Astrocyte of the spinal cord (primary cell): ENCODE results near the gene EXO1.
A peak's percentile ranks its signal among the peaks of the same experiment; 100 is the strongest.

ENCODE experiments used
- DNase-seq: peaks from one replicate; pipeline ENCODE4 v3.0.0; 2011; ENCODE audit warnings: low read depth, low spot score
- H3K4me3 ChIP-seq: 2 replicates; pipeline ENCODE4 v1.5.1; 2011; ENCODE audit warnings: low read depth, mild to moderate bottlenecking, low read length, moderate library complexity
- CTCF ChIP-seq: IDR thresholded peaks from 2 replicates; pipeline ENCODE4 v1.5.1; 2012; ENCODE audit warnings: low read depth, mild to moderate bottlenecking, low read length, inconsistent platforms
- in situ Hi-C: cut with HindIII; loops from 2 replicates; pipeline ENCODE4 v1.10.0; 2017; ENCODE audit warnings: low sequenced_read_pairs

The EXO1 gene

DNA sequence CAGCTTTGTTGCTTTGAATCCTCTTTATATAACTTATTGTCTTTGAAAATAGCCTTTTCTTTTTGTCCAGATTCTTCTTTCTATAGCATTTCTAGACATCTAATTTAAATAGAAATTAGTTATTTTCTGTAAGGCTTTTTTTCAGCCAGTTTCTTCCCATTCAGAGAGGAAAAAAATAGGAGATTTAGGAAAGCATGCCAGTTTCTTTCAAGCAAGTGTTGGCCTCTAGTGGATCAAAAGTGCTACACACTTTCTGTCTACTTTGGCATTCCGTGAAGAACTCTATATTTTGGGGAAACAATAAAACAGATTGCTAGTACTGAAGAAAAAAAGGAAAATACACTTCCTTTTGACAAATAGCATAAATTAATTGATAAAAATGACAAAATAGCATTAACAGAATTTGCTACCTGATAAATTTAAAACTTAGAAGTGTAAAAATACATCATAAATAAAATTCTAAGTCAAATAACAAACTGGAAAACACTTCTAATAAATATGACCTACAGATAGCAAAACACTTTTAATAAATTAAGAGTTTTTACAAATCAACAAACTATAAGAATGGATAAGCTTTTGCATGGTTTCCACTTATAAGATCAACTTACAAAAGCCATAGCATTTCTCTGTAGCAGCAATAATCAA lies 13.1 kb upstream of the EXO1 start:
- no peak overlapping the region for H3K4me3 ChIP-seq
- TF ChIP-seq CTCF: peak; percentile 80
- DNase-seq: peak; percentile 69
- in situ Hi-C loops: no loop called here

- no peak for TF ChIP-seq CTCF
- no peak overlapping the region for H3K4me3 ChIP-seq
- no peak for DNase-seq
- in situ Hi-C loops: no loop called here
Observed at GRCh38 chr1:241836941-241837340, 11.1 kb upstream of the EXO1 start.

- no peak for TF ChIP-seq CTCF
- no peak for DNase-seq
- H3K4me3 ChIP-seq: no peak overlapping the region
- in situ Hi-C loops: no loop called here
Observed at GRCh38 chr1:241837416-241837815, 10.6 kb upstream of the EXO1 start.

DNA sequence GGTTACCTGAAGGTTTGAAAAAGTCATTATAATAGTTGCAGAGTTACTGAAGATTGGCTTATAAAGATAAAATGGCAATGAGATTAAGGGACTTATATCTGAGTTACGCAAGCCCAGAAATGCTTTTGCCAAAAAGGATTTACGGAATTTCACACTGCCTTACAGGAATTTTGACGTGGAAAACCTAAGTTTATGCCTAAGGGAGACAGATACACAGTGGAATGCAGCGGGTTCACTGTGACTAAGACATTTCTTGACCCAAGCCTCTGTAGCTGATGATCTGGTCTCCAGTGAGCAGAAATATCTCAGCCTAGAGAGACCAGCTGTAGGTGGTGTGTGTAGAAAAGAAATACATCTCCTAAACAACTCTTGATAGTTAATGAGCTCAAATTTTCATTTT lies 10.1 kb upstream of the EXO1 start:
- no peak for TF ChIP-seq CTCF
- no peak overlapping the region for H3K4me3 ChIP-seq
- in situ Hi-C loops: no loop called here
- DNase-seq: peak; percentile 51

DNA sequence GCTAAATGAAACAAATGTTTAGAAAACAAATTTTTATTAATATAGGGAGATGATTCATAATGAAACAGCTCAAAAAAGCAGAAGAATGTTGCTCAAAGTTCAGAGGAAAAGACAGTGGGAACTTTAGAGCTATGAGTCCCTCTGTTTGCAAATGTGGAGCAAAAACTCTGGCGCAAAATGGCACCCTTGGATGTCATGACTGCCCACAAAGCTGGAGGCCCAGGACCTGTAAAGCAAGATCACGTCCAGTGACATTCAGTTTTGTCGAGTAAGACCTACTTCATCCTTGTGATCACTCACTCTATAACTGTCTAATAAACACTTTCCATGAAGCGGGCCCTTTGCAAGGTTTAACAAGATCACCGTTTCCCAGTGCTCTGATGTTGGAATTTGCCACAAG lies 9.1 kb upstream of the EXO1 start:
- no peak for TF ChIP-seq CTCF
- DNase-seq: no peak
- in situ Hi-C loops: no loop called here
- H3K4me3 ChIP-seq: no peak overlapping the region

DNA sequence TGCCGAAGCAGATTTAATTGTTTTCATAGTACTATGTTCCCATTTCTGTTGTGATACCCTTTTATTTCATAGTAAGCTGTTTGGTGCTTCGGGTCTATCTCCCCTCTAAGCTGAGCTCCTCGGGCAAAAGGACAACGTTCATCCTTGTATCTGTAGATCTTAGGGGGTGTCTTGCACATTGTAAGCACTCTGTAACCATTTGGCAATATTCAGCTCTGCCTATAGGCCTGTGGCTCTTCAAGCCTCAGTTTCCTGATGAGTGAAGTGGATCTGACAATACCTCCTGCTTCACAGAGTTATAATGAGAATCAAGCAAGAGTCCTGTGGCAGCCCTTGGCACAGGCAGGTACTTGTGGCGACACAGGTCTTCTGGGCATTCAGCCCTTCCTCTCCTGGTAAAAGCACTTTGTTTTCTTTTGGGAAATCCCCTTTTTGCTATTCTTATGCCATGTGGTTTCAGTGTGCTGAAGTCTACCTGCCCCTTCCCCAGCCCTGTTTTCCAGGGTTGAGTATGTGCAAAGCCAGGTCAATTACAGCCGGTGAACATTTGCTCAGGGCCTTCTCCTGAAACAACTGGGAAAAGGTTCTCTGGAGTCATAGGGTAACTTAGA lies 8.5 kb upstream of the EXO1 start:
- H3K4me3 ChIP-seq: no peak overlapping the region
- in situ Hi-C loops: no loop called here
- DNase-seq: no peak
- no peak for TF ChIP-seq CTCF
